SJCRH30 (cell line): ENCODE data around the gene ALDH1A3. TPM values are rescaled to one million over a fixed set of nuclear protein-coding genes. Genes with fewer than 3 reads are reported as not detected.
A peak's percentile ranks its signal among the peaks of the same experiment; 100 is the strongest.

Experiments
- DNase-seq, 2 experiments: peaks; one replicate each; pipeline ENCODE4 v3.0.0-alpha.2; 2015 to 2020
- H3K27ac ChIP-seq: fragments of 250-450 bp; sonication (Bioruptor Pico); 2 replicates; pipeline ENCODE4 v1.5.1; 2020; ENCODE audit warnings: mild to moderate bottlenecking, moderate library complexity
- H3K27me3 ChIP-seq: fragments of 250-450 bp; sonication (Bioruptor Pico); 2 replicates; pipeline ENCODE4 v1.5.1; 2020; ENCODE audit warnings: mild to moderate bottlenecking, moderate library complexity
- H3K36me3 ChIP-seq: fragments of 250-450 bp; sonication (Bioruptor Pico); 2 replicates; pipeline ENCODE4 v1.5.1; 2020; ENCODE audit warnings: mild to moderate bottlenecking, moderate library complexity
- H3K4me1 ChIP-seq: fragments of 250-450 bp; sonication (Bioruptor Pico); 2 replicates; pipeline ENCODE4 v1.5.1; 2020; ENCODE audit warnings: mild to moderate bottlenecking, moderate library complexity
- H3K4me3 ChIP-seq: fragments of 250-450 bp; sonication (Bioruptor Pico); 2 replicates; pipeline ENCODE4 v1.5.1; 2020; ENCODE audit warnings: mild to moderate bottlenecking, moderate library complexity
- H3K9me3 ChIP-seq: fragments of 250-450 bp; sonication (Bioruptor Pico); replicated peaks from 2 replicates; pipeline ENCODE4 v1.5.1; 2020; ENCODE audit warnings: mild to moderate bottlenecking, moderate library complexity
- total RNA-seq: library from RNA; depleted of rRNA; stranded (reverse); fragments of >200 nt; shearing (Covaris generic); gene quantifications from 2 replicates; pipeline ENCODE4 v1.2.3, GENCODE V29; 2014

Gene ALDH1A3
- total RNA-seq, 1 experiment from 2014 or later: 154 TPM

- no peaks in the 10 kb centered on the region; the same call in 1 of the 2 replicates for H3K36me3 ChIP-seq
- H3K4me1 ChIP-seq: no peaks in the 10 kb centered on the region
- no peaks in the 10 kb centered on the region for H3K9me3 ChIP-seq
- H3K4me3 ChIP-seq: no peak overlapping the region
- DNase-seq: no peak
- H3K27me3 ChIP-seq: no peaks in the 10 kb centered on the region
- H3K27ac ChIP-seq: no peak overlapping the region
These were observed 50.0 kb downstream of the ALDH1A3 start for GRCh38 chr15:100929641-100930042.

- Histone ChIP-seq H3K27me3 (no peaks in the 10 kb centered on the region), H3K4me1 (no peaks in the 10 kb centered on the region), H3K36me3 (no peaks in the 10 kb centered on the region; the same call in 1 of the 2 replicates), H3K27ac (no peak overlapping the region), H3K9me3 (no peaks in the 10 kb centered on the region), H3K4me3 (no peak overlapping the region)
- no peak for DNase-seq
These were observed 50.7 kb downstream of the ALDH1A3 start for GRCh38 chr15:100930306-100930848.

GRCh38 chr15:100931143-100931890 lies 51.7 kb downstream of the ALDH1A3 start:
- Histone ChIP-seq H3K9me3 (no peaks in the 10 kb centered on the region), H3K4me1 (no peaks in the 10 kb centered on the region), H3K27ac (no peak overlapping the region), H3K4me3 (no peak overlapping the region), H3K27me3 (no peaks in the 10 kb centered on the region), H3K36me3 (no peaks in the 10 kb centered on the region; the same call in 1 of the 2 replicates)
- DNase-seq: no peak

GRCh38 chr15:100932676-100933348 lies 53.2 kb downstream of the ALDH1A3 start:
- DNase-seq: no peak

GRCh38 chr15:100934166-100934565 lies 54.5 kb downstream of the ALDH1A3 start:
- Histone ChIP-seq H3K9me3 (no peaks in the 10 kb centered on the region), H3K27me3 (no peaks in the 10 kb centered on the region), H3K36me3 (no peaks in the 10 kb centered on the region), H3K4me1 (no peaks in the 10 kb centered on the region), H3K27ac (no peak overlapping the region), H3K4me3 (no peak overlapping the region)
- DNase-seq: no peak

More at GRCh38 chr15:100932676-100933348, 53.2 kb downstream of the ALDH1A3 start:
- Histone ChIP-seq H3K4me3 (no peak overlapping the region), H3K9me3 (no peaks in the 10 kb centered on the region), H3K27ac (no peak overlapping the region), H3K4me1 (no peaks in the 10 kb centered on the region), H3K36me3 (no peaks in the 10 kb centered on the region; the same call in 1 of the 2 replicates), H3K27me3 (no peaks in the 10 kb centered on the region)

- no peak for DNase-seq
- H3K9me3 ChIP-seq: no peaks in the 10 kb centered on the region
- H3K4me1 ChIP-seq: no peaks in the 10 kb centered on the region
- no peaks in the 10 kb centered on the region for H3K27me3 ChIP-seq
- H3K27ac ChIP-seq: no peak overlapping the region
- H3K4me3 ChIP-seq: no peak overlapping the region
- H3K36me3 ChIP-seq: no peaks in the 10 kb centered on the region
These were observed 55.1 kb downstream of the ALDH1A3 start for GRCh38 chr15:100934726-100935125.

- Histone ChIP-seq H3K27me3 (no peaks in the 10 kb centered on the region), H3K4me3 (no peak overlapping the region), H3K36me3 (no peaks in the 10 kb centered on the region), H3K4me1 (0 out of 2 replicates have a peak, but pooled peaks cover 3% of the 10 kb centered on the region), H3K9me3 (no peaks in the 10 kb centered on the region), H3K27ac (no peak overlapping the region)
- DNase-seq: no peak
These were observed 57.5 kb downstream of the ALDH1A3 start for GRCh38 chr15:100937171-100937570.

GRCh38 chr15:100939791-100940190 lies 60.2 kb downstream of the ALDH1A3 start:
- Histone ChIP-seq H3K4me3 (no peak overlapping the region), H3K9me3 (no peaks in the 10 kb centered on the region), H3K27me3 (no peaks in the 10 kb centered on the region), H3K4me1 (0 out of 2 replicates have a peak, but pooled peaks cover 3% of the 10 kb centered on the region), H3K27ac (no peak overlapping the region), H3K36me3 (no peaks in the 10 kb centered on the region)
- DNase-seq: no peak

GRCh38 chr15:100940767-100941379 lies 61.2 kb downstream of the ALDH1A3 start:
- H3K4me3 ChIP-seq: no peak overlapping the region
- H3K4me1 ChIP-seq: 0 out of 2 replicates have a peak, but pooled peaks cover 3% of the 10 kb centered on the region
- peak in 1 of 2 experiments; percentile 34 for DNase-seq
- H3K9me3 ChIP-seq: no peaks in the 10 kb centered on the region
- H3K36me3 ChIP-seq: no peaks in the 10 kb centered on the region
- H3K27me3 ChIP-seq: no peaks in the 10 kb centered on the region
- no peak overlapping the region for H3K27ac ChIP-seq

- Histone ChIP-seq H3K27ac (no peak overlapping the region), H3K36me3 (no peaks in the 10 kb centered on the region), H3K9me3 (no peaks in the 10 kb centered on the region), H3K4me1 (0 out of 2 replicates have a peak, but pooled peaks cover 3% of the 10 kb centered on the region), H3K27me3 (no peaks in the 10 kb centered on the region), H3K4me3 (no peak overlapping the region)
- no peak for DNase-seq
These were observed 61.9 kb downstream of the ALDH1A3 start for GRCh38 chr15:100941536-100941935.

- Histone ChIP-seq H3K4me3 (no peak overlapping the region), H3K4me1 (0 out of 2 replicates have a peak, but pooled peaks cover 3% of the 10 kb centered on the region), H3K9me3 (no peaks in the 10 kb centered on the region), H3K27ac (no peak overlapping the region), H3K27me3 (no peaks in the 10 kb centered on the region), H3K36me3 (no peaks in the 10 kb centered on the region)
- no peak for DNase-seq
These were observed 63.2 kb downstream of the ALDH1A3 start for GRCh38 chr15:100942656-100943425.

- Histone ChIP-seq H3K27ac (no peak overlapping the region), H3K9me3 (no peaks in the 10 kb centered on the region), H3K36me3 (peaks cover 3% of the 10 kb centered on the region; the same call in 1 of the 2 replicates), H3K27me3 (no peaks in the 10 kb centered on the region), H3K4me3 (no peak overlapping the region), H3K4me1 (peaks cover 3% of the 10 kb centered on the region; the same call in 1 of the 2 replicates)
- DNase-seq: no peak
These were observed 64.7 kb downstream of the ALDH1A3 start for GRCh38 chr15:100944244-100944895.

- no peak for DNase-seq
- H3K27ac ChIP-seq: no peak overlapping the region
- peaks cover 3% of the 10 kb centered on the region; the same call in 1 of the 2 replicates for H3K4me1 ChIP-seq
- H3K27me3 ChIP-seq: no peaks in the 10 kb centered on the region
- H3K36me3 ChIP-seq: peaks cover 3% of the 10 kb centered on the region; the same call in 1 of the 2 replicates
- H3K4me3 ChIP-seq: no peak overlapping the region
- H3K9me3 ChIP-seq: no peaks in the 10 kb centered on the region
These were observed 65.4 kb downstream of the ALDH1A3 start for GRCh38 chr15:100944986-100945385.
